Parathyroid adenoma (tissue), 2 donors: ENCODE data around the gene ADPGK.

Source experiments
- H2AFZ ChIP-seq: fragments of 300-600 bp; sonication (generic); one replicate; pipeline ENCODE4 v1.7.0; 2017; ENCODE audit warnings: antibody characterized with exemption, mild to moderate bottlenecking
- H3K27ac ChIP-seq: fragments of 300-600 bp; sonication (generic); one replicate; pipeline ENCODE4 v1.7.0; 2017
- H3K27me3 ChIP-seq: fragments of 300-600 bp; sonication (generic); one replicate; pipeline ENCODE4 v1.7.0; 2017; ENCODE audit warnings: low read length; ENCODE audit not compliant: control insufficient read depth, insufficient read depth
- H3K36me3 ChIP-seq: fragments of 300-600 bp; sonication (generic); one replicate; pipeline ENCODE4 v1.7.0; 2017; ENCODE audit warnings: low read length; ENCODE audit not compliant: control insufficient read depth, insufficient read depth
- H3K4me1 ChIP-seq: fragments of 300-600 bp; sonication (generic); one replicate; pipeline ENCODE4 v1.7.0; 2017; ENCODE audit warnings: control low read depth
- H3K4me2 ChIP-seq: fragments of 300-600 bp; sonication (generic); one replicate; pipeline ENCODE4 v1.7.0; 2017; ENCODE audit warnings: low read length
- H3K4me3 ChIP-seq: fragments of 300-600 bp; sonication (generic); one replicate; pipeline ENCODE4 v1.7.0; 2017; ENCODE audit warnings: low read depth, low read length
- H3K79me2 ChIP-seq: fragments of 300-600 bp; sonication (generic); one replicate; pipeline ENCODE4 v1.7.0; 2017; ENCODE audit warnings: control low read depth
- H3K9ac ChIP-seq: fragments of 300-600 bp; sonication (generic); one replicate; pipeline ENCODE4 v1.7.0; 2017; ENCODE audit warnings: mild to moderate bottlenecking
- H3K9me3 ChIP-seq: fragments of 300-600 bp; sonication (generic); one replicate; pipeline ENCODE4 v1.7.0; 2017; ENCODE audit warnings: low read length; ENCODE audit not compliant: control insufficient read depth
- CTCF ChIP-seq: fragments of 300-600 bp; sonication (generic); IDR thresholded peaks from one replicate; pipeline ENCODE4 v1.7.0; 2017; ENCODE audit warnings: antibody characterized with exemption, mild to moderate bottlenecking
- donor health status: primary hyperparathyroidism.

Gene ADPGK

DNA sequence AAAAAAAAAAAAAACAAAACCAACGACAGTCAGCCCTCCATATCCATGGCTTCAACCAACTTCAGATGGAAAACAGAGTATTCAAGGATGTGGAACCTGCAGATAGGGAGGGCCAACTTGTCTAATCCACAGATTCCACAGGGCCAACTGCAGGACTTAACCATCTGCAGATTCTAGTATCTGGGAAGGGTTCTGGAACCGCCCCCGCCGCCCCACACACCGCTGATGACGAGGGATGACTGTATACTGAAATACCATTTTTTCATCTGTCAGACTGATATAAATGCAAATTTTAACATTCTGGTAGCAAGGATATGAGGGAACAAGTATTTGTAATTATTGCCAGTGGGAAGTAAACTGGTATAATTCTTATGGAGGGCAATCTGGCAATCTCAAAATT lies 29.5 kb downstream of the ADPGK start:
- Histone ChIP-seq H2AFZ (no peak overlapping the region), H3K9ac (no peak overlapping the region), H3K79me2 (no peaks in the 10 kb centered on the region), H3K9me3 (no peaks in the 10 kb centered on the region), H3K4me1 (no peaks in the 10 kb centered on the region), H3K27ac (no peak overlapping the region), H3K36me3 (no peaks in the 10 kb centered on the region), H3K4me3 (no peak overlapping the region), H3K4me2 (no peak overlapping the region), H3K27me3 (no peaks in the 10 kb centered on the region)
- no peak for TF ChIP-seq CTCF

DNA sequence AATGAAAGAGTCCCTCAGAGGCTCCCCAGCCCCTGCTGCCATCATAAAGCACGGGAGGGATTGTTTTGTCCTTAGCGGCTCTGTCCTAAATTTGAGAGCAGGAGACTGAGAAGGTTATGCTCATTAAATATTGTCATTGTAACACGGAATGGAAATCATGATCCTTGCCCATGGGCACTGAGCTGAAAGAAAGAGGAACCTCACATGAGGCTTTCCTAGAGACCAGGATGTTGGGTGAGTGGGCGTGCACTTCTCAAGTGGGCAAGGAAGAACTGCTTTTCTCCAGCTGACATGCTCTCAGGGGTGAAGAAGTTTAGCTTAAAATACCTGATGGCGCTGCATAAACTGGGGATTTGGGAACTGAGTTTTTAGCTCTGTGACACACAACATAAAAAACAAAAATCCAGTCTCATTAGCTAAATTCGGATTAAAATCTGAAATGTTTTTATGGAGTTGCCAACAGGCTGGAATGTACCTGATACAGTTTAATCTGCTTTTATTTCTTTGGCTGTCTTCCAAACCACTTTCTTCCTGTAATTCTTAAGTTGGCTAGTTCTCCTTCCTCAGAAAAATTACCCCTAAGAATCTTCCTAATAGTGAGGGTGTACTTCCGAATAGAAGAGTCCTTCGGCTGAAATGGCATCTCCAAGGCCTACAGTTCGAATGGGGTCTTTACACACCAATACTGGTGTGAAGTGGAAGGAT lies 31.7 kb downstream of the ADPGK start:
- H3K79me2 ChIP-seq, result no peaks in the 10 kb centered on the region
- TF ChIP-seq CTCF, result no peak
- no peaks in the 10 kb centered on the region for H3K36me3 ChIP-seq
- no peak overlapping the region for H2AFZ ChIP-seq
- H3K4me1 ChIP-seq, result no peaks in the 10 kb centered on the region
- no peak overlapping the region for H3K27ac ChIP-seq
- no peaks in the 10 kb centered on the region for H3K27me3 ChIP-seq
- no peak overlapping the region for H3K4me3 ChIP-seq
- H3K9me3 ChIP-seq, result no peaks in the 10 kb centered on the region
- H3K9ac ChIP-seq, result no peak overlapping the region
- no peak overlapping the region for H3K4me2 ChIP-seq

DNA sequence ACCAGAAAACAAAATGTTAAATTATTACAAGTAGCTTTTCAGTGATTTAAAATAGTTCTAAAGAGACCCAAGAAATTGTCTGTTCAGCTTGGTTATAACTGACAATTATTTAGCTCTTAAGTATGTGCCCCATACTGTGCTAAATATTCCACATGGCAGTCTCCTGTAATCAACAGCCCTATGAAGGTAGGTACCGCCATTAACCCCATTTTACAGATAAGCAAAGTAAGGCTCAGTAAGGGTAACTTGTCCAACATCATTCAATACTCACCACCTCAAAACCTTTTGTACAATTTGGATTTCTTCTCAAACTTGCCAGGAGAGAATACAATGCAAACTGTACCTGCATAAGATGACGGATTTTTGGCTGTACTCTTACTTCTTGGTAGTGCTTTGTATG lies 33.9 kb downstream of the ADPGK start:
- no peak overlapping the region for H3K27ac ChIP-seq
- TF ChIP-seq CTCF, result no peak
- H3K4me2 ChIP-seq, result no peak overlapping the region

GRCh38 chr15:72740219-72740618 lies 43.3 kb downstream of the ADPGK start:
- Histone ChIP-seq H3K36me3 (no peaks in the 10 kb centered on the region), H3K9ac (no peak overlapping the region), H3K4me1 (peaks cover 3% of the 10 kb centered on the region), H3K79me2 (no peaks in the 10 kb centered on the region), H3K27ac (no peak overlapping the region), H2AFZ (no peak overlapping the region), H3K9me3 (no peaks in the 10 kb centered on the region), H3K27me3 (no peaks in the 10 kb centered on the region), H3K4me3 (no peak overlapping the region), H3K4me2 (no peak overlapping the region)
- TF ChIP-seq CTCF, result no peak

More for the DNA sequence above, 33.9 kb downstream of the ADPGK start:
- no peaks in the 10 kb centered on the region for H3K27me3 ChIP-seq
- H3K36me3 ChIP-seq, result no peaks in the 10 kb centered on the region
- H3K9me3 ChIP-seq, result no peaks in the 10 kb centered on the region
- H2AFZ ChIP-seq, result no peak overlapping the region
- H3K4me3 ChIP-seq, result no peak overlapping the region
- H3K9ac ChIP-seq, result no peak overlapping the region
- H3K79me2 ChIP-seq, result no peaks in the 10 kb centered on the region
- H3K4me1 ChIP-seq, result no peaks in the 10 kb centered on the region

- no peak overlapping the region for H3K4me2 ChIP-seq
- no peak for TF ChIP-seq CTCF
- no peaks in the 10 kb centered on the region for H3K27me3 ChIP-seq
- H3K79me2 ChIP-seq, result no peaks in the 10 kb centered on the region
- H3K9ac ChIP-seq, result no peak overlapping the region
- no peak overlapping the region for H3K27ac ChIP-seq
- H3K36me3 ChIP-seq, result no peaks in the 10 kb centered on the region
- H3K4me1 ChIP-seq, result peaks cover 3% of the 10 kb centered on the region
- no peak overlapping the region for H2AFZ ChIP-seq
- H3K9me3 ChIP-seq, result no peaks in the 10 kb centered on the region
- no peak overlapping the region for H3K4me3 ChIP-seq
Observed at GRCh38 chr15:72737723-72738122, 45.8 kb downstream of the ADPGK start.
